Memory B cell (primary cell): Measurements from ENCODE around the gene AICDA.
"Not testable (repeated sequence)": the region's sequence is repeated elsewhere in the genome, so short reads cannot be mapped to it uniquely, and the experiment has no call there.

Experiments
- ATAC-seq: fragments of 150-1000 bp; cut with Tn5 transposase; 2 replicates; pipeline ENCODE4 v1.10.0; 2021; ENCODE audit warnings: low read depth, mild to moderate bottlenecking, moderate library complexity
- DNase-seq, 2 donors: peaks; one replicate each; pipeline ENCODE4 v3.0.0; 2022; ENCODE audit warnings: low spot score in 2 of 2
- H3K27ac Mint-ChIP-seq: one replicate; pipeline ENCODE4 v1.8.0; 2022; ENCODE audit warnings: mild to moderate bottlenecking, moderate library complexity, mixed read lengths
- H3K27me3 Mint-ChIP-seq: one replicate; pipeline ENCODE4 v1.8.0; 2022; ENCODE audit warnings: mixed read lengths
- H3K36me3 Mint-ChIP-seq: one replicate; pipeline ENCODE4 v1.8.0; 2022; ENCODE audit warnings: mild to moderate bottlenecking, mixed read lengths
- H3K4me1 Mint-ChIP-seq: one replicate; pipeline ENCODE4 v1.8.0; 2022; ENCODE audit warnings: mixed read lengths
- H3K4me3 Mint-ChIP-seq: one replicate; pipeline ENCODE4 v1.8.0; 2022; ENCODE audit warnings: mild to moderate bottlenecking, moderate library complexity, mixed read lengths
- H3K9me3 Mint-ChIP-seq: one replicate; pipeline ENCODE4 v1.8.0; 2022; ENCODE audit warnings: mixed read lengths

Gene AICDA

GRCh38 chr12:8593246-8593645, 19.4 kb downstream of the AICDA start:
- peaks cover 2% of the 10 kb centered on the region for H3K27me3 Mint-ChIP-seq
- H3K4me1 Mint-ChIP-seq, result peaks cover 13% of the 10 kb centered on the region
- H3K27ac Mint-ChIP-seq, result no peak overlapping the region
- H3K4me3 Mint-ChIP-seq, result no peak overlapping the region
- no peaks in the 10 kb centered on the region for H3K36me3 Mint-ChIP-seq
- no peak for ATAC-seq
- DNase-seq, result no peak
- H3K9me3 Mint-ChIP-seq, result peaks cover 1% of the 10 kb centered on the region

GRCh38 chr12:8590842-8591545, 21.7 kb downstream of the AICDA start:
- Mint-ChIP-seq H3K4me3 (peak overlapping the region; percentile 16), H3K4me1 (peaks cover 13% of the 10 kb centered on the region), H3K9me3 (peaks cover 1% of the 10 kb centered on the region), H3K36me3 (no peaks in the 10 kb centered on the region), H3K27me3 (peaks cover 1% of the 10 kb centered on the region), H3K27ac (no peak overlapping the region)
- DNase-seq, result peak in 1 of 2 donors; percentile 3
- peak; percentile 94 for ATAC-seq

- Mint-ChIP-seq H3K4me3 (no peak overlapping the region), H3K9me3 (peaks cover 1% of the 10 kb centered on the region)
Observed at GRCh38 chr12:8589679-8590078, 23.0 kb downstream of the AICDA start.

GRCh38 chr12:8584478-8584877, 28.2 kb downstream of the AICDA start:
- not testable (repeated sequence) for H3K4me1 Mint-ChIP-seq, ATAC-seq, H3K36me3 Mint-ChIP-seq, H3K9me3 Mint-ChIP-seq, H3K27ac Mint-ChIP-seq, H3K27me3 Mint-ChIP-seq, DNase-seq, H3K4me3 Mint-ChIP-seq

More at GRCh38 chr12:8589679-8590078, 23.0 kb downstream of the AICDA start:
- DNase-seq, result no peak
- Mint-ChIP-seq H3K27me3 (no peaks in the 10 kb centered on the region), H3K27ac (no peak overlapping the region), H3K36me3 (no peaks in the 10 kb centered on the region), H3K4me1 (peaks cover 13% of the 10 kb centered on the region)
- ATAC-seq, result no peak

- H3K27me3 Mint-ChIP-seq, result peaks cover 5% of the 10 kb centered on the region
- DNase-seq, result no peak
- no peak overlapping the region for H3K27ac Mint-ChIP-seq
- H3K4me3 Mint-ChIP-seq, result no peak overlapping the region
- ATAC-seq, result no peak
- H3K4me1 Mint-ChIP-seq, result peaks cover 12% of the 10 kb centered on the region
- no peaks in the 10 kb centered on the region for H3K9me3 Mint-ChIP-seq
- no peaks in the 10 kb centered on the region for H3K36me3 Mint-ChIP-seq
Observed at GRCh38 chr12:8584004-8584403, 28.7 kb downstream of the AICDA start.

- H3K4me3 Mint-ChIP-seq, result no peak overlapping the region
- no peak overlapping the region for H3K27ac Mint-ChIP-seq
- H3K27me3 Mint-ChIP-seq, result peaks cover 7% of the 10 kb centered on the region
- DNase-seq, result no peak
- H3K36me3 Mint-ChIP-seq, result no peaks in the 10 kb centered on the region
- ATAC-seq, result no peak
- H3K4me1 Mint-ChIP-seq, result peaks cover 18% of the 10 kb centered on the region
- no peaks in the 10 kb centered on the region for H3K9me3 Mint-ChIP-seq
Observed at GRCh38 chr12:8581098-8581784, 31.4 kb downstream of the AICDA start.

GRCh38 chr12:8577879-8578278, 34.8 kb downstream of the AICDA start:
- no peak for ATAC-seq
- DNase-seq, result no peak
- Mint-ChIP-seq H3K36me3 (no peaks in the 10 kb centered on the region), H3K4me3 (no peak overlapping the region), H3K4me1 (peaks cover 16% of the 10 kb centered on the region), H3K9me3 (no peaks in the 10 kb centered on the region), H3K27me3 (peaks cover 7% of the 10 kb centered on the region), H3K27ac (no peak overlapping the region)

GRCh38 chr12:8572507-8572906, 40.2 kb downstream of the AICDA start:
- H3K27ac Mint-ChIP-seq, result no peak overlapping the region
- peaks cover 7% of the 10 kb centered on the region for H3K27me3 Mint-ChIP-seq
- DNase-seq, result no peak
- ATAC-seq, result no peak
- no peak overlapping the region for H3K4me3 Mint-ChIP-seq
- H3K4me1 Mint-ChIP-seq, result no peaks in the 10 kb centered on the region
- H3K9me3 Mint-ChIP-seq, result peaks cover 2% of the 10 kb centered on the region
- H3K36me3 Mint-ChIP-seq, result no peaks in the 10 kb centered on the region

- Mint-ChIP-seq H3K4me3 (no peak overlapping the region), H3K4me1 (peaks cover 3% of the 10 kb centered on the region), H3K36me3 (peaks cover 3% of the 10 kb centered on the region), H3K9me3 (peaks cover 7% of the 10 kb centered on the region), H3K27ac (no peak overlapping the region), H3K27me3 (peaks cover 2% of the 10 kb centered on the region)
- ATAC-seq (no peak), DNase-seq (no peak)
Observed at GRCh38 chr12:8566525-8566924, 46.1 kb downstream of the AICDA start.

GRCh38 chr12:8566052-8566451, 46.6 kb downstream of the AICDA start:
- not testable (repeated sequence) for H3K4me1 Mint-ChIP-seq, H3K27ac Mint-ChIP-seq, H3K36me3 Mint-ChIP-seq, ATAC-seq, H3K9me3 Mint-ChIP-seq, H3K27me3 Mint-ChIP-seq, DNase-seq, H3K4me3 Mint-ChIP-seq

GRCh38 chr12:8564656-8565055, 48.0 kb downstream of the AICDA start:
- ATAC-seq (no peak), DNase-seq (no peak)
- H3K9me3 Mint-ChIP-seq, result peaks cover 7% of the 10 kb centered on the region
- no peak overlapping the region for H3K27ac Mint-ChIP-seq
- H3K36me3 Mint-ChIP-seq, result peaks cover 3% of the 10 kb centered on the region
- H3K27me3 Mint-ChIP-seq, result peaks cover 10% of the 10 kb centered on the region
- peaks cover 3% of the 10 kb centered on the region for H3K4me1 Mint-ChIP-seq
- H3K4me3 Mint-ChIP-seq, result no peak overlapping the region

GRCh38 chr12:8563356-8563755, 49.3 kb downstream of the AICDA start:
- Mint-ChIP-seq H3K36me3 (peaks cover 3% of the 10 kb centered on the region), H3K4me3 (no peak overlapping the region), H3K27me3 (peaks cover 12% of the 10 kb centered on the region), H3K27ac (no peak overlapping the region), H3K9me3 (peaks cover 5% of the 10 kb centered on the region), H3K4me1 (peaks cover 3% of the 10 kb centered on the region)
- DNase-seq (no peak), ATAC-seq (no peak)

- Mint-ChIP-seq H3K27me3 (peaks cover 12% of the 10 kb centered on the region), H3K36me3 (peaks cover 3% of the 10 kb centered on the region)
Observed at GRCh38 chr12:8562310-8562709, 50.3 kb downstream of the AICDA start.

GRCh38 chr12:8561011-8561410, 51.6 kb downstream of the AICDA start:
- DNase-seq (no peak), ATAC-seq (no peak)
- H3K27ac Mint-ChIP-seq, result no peak overlapping the region
- peaks cover 5% of the 10 kb centered on the region for H3K9me3 Mint-ChIP-seq
- H3K27me3 Mint-ChIP-seq, result peaks cover 12% of the 10 kb centered on the region
- H3K36me3 Mint-ChIP-seq, result peaks cover 3% of the 10 kb centered on the region
- H3K4me1 Mint-ChIP-seq, result no peaks in the 10 kb centered on the region
- no peak overlapping the region for H3K4me3 Mint-ChIP-seq

More at GRCh38 chr12:8562310-8562709, 50.3 kb downstream of the AICDA start:
- Mint-ChIP-seq H3K9me3 (peaks cover 5% of the 10 kb centered on the region), H3K4me1 (peaks cover 3% of the 10 kb centered on the region), H3K4me3 (no peak overlapping the region), H3K27ac (no peak overlapping the region)
- ATAC-seq (no peak), DNase-seq (no peak)
